Ectodermal cell (in vitro differentiated cells): ENCODE measurements around the gene SYNPO.

Experiments used
- H3K27ac ChIP-seq: 2 replicates; pipeline ENCODE4 v1.7.0; 2013; ENCODE audit warnings: mild to moderate bottlenecking, low read depth, low read length; ENCODE audit not compliant: insufficient read depth, poor library complexity, severe bottlenecking
- H3K27me3 ChIP-seq: 2 replicates; pipeline ENCODE4 v1.7.0; 2013; ENCODE audit warnings: mild to moderate bottlenecking, low read length; ENCODE audit not compliant: insufficient read depth, control insufficient read depth, poor library complexity, severe bottlenecking
- H3K36me3 ChIP-seq: one replicate; pipeline ENCODE4 v1.7.0; 2013; ENCODE audit warnings: low read length; ENCODE audit not compliant: control insufficient read depth, insufficient read depth
- H3K4me1 ChIP-seq: one replicate; pipeline ENCODE4 v1.7.0; 2013; ENCODE audit warnings: low read length; ENCODE audit not compliant: control insufficient read depth, insufficient read depth
- H3K4me3 ChIP-seq: 2 replicates; pipeline ENCODE4 v1.7.0; 2013; ENCODE audit warnings: low read depth, low read length, control low read depth; ENCODE audit not compliant: insufficient read depth
- H3K9me3 ChIP-seq: 2 replicates; pipeline ENCODE4 v1.7.0; 2013; ENCODE audit warnings: mild to moderate bottlenecking, low read length, moderate library complexity; ENCODE audit not compliant: control insufficient read depth
- WGBS, 2 experiments: methylation state at CpG; one replicate each; pipeline ENCODE4 v1.1.7; 2013; ENCODE audit warnings: missing lambda C conversion rate in 2 of 2; 5-methylcytosine and 5-hydroxymethylcytosine counted together

Gene SYNPO

DNA sequence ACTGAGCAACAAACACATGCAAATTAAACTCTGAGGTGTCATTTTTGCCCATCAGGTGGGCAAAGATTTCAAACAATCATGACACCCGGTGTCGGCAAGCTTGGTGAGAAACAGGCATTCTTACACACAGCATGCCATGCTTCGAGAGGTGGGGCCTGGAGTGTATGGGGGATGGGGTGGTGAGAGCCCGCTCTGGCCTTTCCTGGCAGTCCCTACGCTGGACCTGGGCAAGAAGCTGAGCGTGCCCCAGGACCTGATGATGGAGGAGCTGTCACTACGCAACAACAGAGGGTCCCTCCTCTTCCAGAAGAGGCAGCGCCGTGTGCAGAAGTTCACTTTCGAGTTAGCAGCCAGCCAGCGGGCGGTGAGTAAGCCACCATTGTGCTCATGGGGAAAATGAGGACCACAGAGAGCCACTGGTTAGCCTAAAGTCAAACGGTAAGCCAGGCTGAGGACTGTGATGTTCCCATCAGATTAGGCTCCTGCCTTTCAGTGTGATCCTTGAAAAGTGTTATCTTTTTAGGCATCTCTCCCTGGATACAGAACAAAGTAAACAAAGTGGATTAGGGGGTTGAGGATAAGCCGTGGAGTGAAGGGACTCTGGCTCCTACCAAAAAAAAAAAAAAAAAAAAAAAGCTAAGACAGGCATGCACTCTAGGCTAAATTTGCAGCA is 30.0 kb downstream of the SYNPO start:
- Histone ChIP-seq H3K36me3 (no peaks in the 10 kb centered on the region), H3K27me3 (peaks cover 31% of the 10 kb centered on the region), H3K4me1 (peaks cover 18% of the 10 kb centered on the region), H3K4me3 (no peak overlapping the region), H3K9me3 (no peaks in the 10 kb centered on the region), H3K27ac (no peak overlapping the region)
- WGBS, 2 experiments, result 57 to 63% methylated on average over 13 to 14 of the region's 14 CpGs

DNA sequence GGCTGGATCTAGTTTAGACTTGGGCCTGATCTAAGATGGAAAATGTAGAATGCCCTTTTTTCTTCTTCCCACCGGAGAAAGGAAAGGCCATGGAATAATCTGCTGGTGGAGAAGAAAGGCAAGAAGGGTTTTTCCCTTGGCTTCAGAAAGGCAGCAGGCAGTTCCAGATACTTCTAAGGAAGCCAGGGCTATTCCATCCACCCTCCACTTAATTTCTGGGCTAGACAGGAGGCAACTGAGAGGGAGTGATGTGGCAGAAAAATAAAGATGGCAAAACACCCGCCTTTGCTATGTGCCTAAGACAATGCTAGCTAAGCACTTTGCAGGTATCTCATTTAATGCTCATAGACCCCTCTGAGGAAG is 30.5 kb downstream of the SYNPO start:
- 46 to 63% methylated on average over 2 of the region's 2 CpGs for WGBS, 2 experiments
- H3K9me3 ChIP-seq, result no peaks in the 10 kb centered on the region
- no peak overlapping the region for H3K4me3 ChIP-seq
- peaks cover 18% of the 10 kb centered on the region for H3K4me1 ChIP-seq
- peaks cover 31% of the 10 kb centered on the region for H3K27me3 ChIP-seq
- H3K27ac ChIP-seq, result no peak overlapping the region
- H3K36me3 ChIP-seq, result no peaks in the 10 kb centered on the region

DNA sequence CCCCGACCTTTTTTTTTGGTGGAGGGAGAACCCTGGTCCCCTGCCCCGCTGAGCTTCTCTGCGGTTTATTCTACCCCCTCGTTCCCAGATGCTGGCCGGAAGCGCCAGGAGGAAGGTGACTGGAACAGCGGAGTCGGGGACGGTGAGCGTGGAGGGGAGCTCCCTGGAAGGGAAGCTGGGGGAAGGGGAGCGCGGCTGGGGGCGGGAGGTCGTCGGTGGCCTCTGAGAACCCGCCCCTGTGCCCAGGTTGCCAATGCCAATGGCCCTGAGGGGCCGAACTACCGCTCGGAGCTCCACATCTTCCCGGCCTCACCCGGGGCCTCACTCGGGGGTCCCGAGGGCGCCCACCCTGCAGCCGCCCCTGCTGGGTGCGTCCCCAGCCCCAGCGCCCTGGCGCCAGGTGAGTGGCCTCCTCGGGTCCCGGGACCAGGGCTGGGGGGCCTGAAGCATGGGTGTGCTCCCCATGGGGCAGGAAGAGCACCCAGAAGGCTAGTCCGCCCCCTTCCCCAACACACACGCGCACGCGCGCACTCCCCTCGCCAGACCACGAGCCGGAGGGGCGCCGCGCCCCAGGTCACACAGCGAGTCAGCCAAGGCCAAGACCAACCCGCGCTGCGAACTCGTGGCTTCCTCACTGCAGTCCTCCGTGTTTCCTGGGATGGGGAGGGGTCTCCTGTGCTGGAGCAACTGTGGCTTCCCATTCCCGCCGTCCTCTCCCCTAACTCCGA is 31.2 kb downstream of the SYNPO start:
- WGBS, 2 experiments, result 1% methylated on average over 48 to 51 of the region's 51 CpGs
- Histone ChIP-seq H3K27me3 (peaks cover 31% of the 10 kb centered on the region), H3K27ac (no peak overlapping the region), H3K4me3 (peak overlapping the region; percentile 57), H3K9me3 (no peaks in the 10 kb centered on the region), H3K36me3 (no peaks in the 10 kb centered on the region), H3K4me1 (peaks cover 18% of the 10 kb centered on the region)

DNA sequence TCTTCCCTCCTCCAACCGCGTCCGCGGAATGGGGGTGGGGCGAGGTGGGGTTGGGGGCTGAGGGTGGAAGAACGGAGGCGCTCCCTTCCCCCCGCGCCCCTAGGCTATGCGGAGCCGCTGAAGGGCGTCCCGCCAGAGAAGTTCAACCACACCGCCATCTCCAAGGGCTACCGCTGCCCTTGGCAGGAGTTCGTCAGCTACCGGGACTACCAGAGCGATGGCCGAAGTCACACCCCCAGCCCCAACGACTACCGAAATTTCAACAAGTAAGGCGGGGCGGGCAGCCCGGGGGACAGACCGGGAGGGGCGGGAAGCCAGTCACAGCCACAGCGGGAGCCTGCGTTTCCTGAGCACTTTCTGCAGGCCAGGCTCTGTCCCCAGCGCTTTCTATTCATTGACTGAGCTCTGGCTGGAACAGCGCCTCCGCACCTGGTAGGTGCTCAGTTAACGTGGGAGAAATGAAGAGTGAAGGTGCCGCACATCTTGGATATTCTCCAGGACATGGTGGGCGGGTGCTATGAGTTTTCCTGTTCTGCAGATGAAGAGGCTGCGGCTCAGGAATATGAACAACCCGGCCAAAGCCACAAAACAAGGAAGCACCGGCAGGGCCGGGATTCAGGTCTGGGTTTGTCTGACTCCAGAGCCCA is 31.9 kb downstream of the SYNPO start:
- H3K4me1 ChIP-seq, result peaks cover 18% of the 10 kb centered on the region
- no peaks in the 10 kb centered on the region for H3K9me3 ChIP-seq
- no peaks in the 10 kb centered on the region for H3K36me3 ChIP-seq
- H3K27me3 ChIP-seq, result peaks cover 31% of the 10 kb centered on the region
- 4% methylated on average over 33 to 38 of the region's 38 CpGs for WGBS, 2 experiments
- H3K27ac ChIP-seq, result no peak overlapping the region
- peak overlapping the region; percentile 57 for H3K4me3 ChIP-seq

DNA sequence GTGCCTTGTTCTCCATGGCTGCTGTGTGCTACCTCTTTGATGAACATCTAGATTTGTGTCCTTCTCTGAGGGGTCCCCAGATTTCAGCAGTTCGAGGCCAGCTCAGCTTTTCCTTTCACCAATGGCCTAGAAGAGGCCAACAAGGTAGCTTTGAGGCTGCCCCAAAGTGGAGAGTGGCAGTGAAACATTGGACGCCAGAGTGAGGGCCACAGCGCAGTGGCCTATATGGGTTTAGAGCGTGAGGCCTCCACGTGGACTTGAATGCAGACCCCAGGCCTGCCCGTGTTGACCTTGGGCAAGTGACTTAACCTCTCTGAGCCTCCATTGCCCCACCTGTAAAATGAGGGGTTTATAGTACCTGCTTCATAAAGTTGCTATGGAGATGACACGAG is 32.4 kb downstream of the SYNPO start:
- Histone ChIP-seq H3K4me3 (no peak overlapping the region), H3K4me1 (peaks cover 18% of the 10 kb centered on the region), H3K27ac (no peak overlapping the region), H3K36me3 (no peaks in the 10 kb centered on the region), H3K9me3 (no peaks in the 10 kb centered on the region), H3K27me3 (peaks cover 31% of the 10 kb centered on the region)
- WGBS, 2 experiments, result 72 to 78% methylated on average over 7 of the region's 7 CpGs

DNA sequence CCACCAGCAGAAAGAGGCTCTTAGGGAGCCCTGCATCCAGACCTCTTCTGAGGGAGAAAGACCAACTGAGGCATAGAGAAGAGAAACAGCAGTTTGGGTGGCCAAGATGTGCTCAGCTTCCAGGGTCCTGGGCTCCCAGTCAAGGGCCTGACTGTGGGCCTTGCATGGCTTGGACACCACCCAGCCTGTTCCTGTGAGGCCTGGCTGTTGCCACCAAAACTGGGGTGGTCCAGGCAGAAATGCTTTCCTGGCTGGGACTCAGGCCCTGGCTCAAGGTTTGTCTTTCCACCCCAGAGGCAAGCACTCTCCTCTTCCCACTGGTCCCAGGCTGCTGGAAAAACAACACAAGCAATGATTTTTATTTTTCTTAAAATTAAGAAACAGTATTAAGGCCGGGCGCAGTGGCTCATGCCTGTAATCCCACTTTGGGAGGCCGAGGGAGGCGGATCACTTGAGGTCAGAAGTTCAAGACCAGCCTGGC is 33.9 kb downstream of the SYNPO start:
- H3K9me3 ChIP-seq, result no peaks in the 10 kb centered on the region
- H3K4me3 ChIP-seq, result no peak overlapping the region
- H3K27ac ChIP-seq, result no peak overlapping the region
- no peaks in the 10 kb centered on the region for H3K36me3 ChIP-seq
- H3K27me3 ChIP-seq, result peaks cover 31% of the 10 kb centered on the region
- 97 to 98% methylated on average over 4 of the region's 4 CpGs for WGBS, 2 experiments
- peaks cover 18% of the 10 kb centered on the region for H3K4me1 ChIP-seq

DNA sequence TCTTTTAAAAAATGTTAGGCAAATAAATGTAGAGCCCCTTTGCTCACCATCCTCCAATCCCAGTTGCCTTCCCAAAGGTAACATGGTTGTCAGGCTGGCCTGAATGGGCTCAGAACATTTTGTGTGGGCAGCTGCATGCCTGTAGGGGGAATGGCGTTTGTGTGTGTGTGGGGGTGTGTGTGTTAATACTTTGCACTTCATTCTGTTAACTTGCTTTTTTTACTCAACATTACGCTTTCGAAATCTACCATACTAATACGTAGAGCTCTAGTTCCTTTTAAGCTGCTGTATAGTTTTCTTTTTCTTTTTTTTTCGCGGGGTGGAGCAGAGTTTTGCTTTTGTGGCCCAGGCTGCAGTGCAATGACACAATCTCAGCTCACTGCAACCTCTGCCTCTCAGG is 34.6 kb downstream of the SYNPO start:
- H3K9me3 ChIP-seq, result no peaks in the 10 kb centered on the region
- 88% methylated on average over 6 of the region's 6 CpGs for WGBS, 2 experiments
- H3K27ac ChIP-seq, result no peak overlapping the region
- peaks cover 31% of the 10 kb centered on the region for H3K27me3 ChIP-seq
- H3K4me3 ChIP-seq, result no peak overlapping the region
- peaks cover 18% of the 10 kb centered on the region for H3K4me1 ChIP-seq
- H3K36me3 ChIP-seq, result no peaks in the 10 kb centered on the region

DNA sequence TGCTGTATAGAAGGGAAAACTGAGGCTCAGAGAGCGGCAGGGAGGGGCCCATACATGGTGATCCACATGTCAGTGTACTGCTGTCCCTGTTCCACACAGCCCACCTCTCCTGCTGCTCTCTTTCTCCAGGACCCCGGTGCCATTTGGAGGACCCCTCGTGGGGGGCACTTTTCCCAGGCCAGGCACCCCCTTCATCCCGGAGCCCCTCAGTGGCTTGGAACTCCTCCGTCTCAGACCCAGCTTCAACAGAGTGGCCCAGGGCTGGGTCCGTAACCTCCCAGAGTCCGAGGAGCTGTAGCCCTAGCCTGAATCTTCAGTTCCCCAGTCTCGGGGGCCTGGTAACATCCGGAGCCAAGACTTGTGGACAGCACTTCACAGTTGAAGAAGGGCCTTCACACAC is 36.1 kb downstream of the SYNPO start:
- Histone ChIP-seq H3K9me3 (no peaks in the 10 kb centered on the region), H3K27ac (no peak overlapping the region), H3K4me1 (peaks cover 14% of the 10 kb centered on the region), H3K27me3 (peaks cover 16% of the 10 kb centered on the region), H3K4me3 (no peak overlapping the region), H3K36me3 (no peaks in the 10 kb centered on the region)
- WGBS, 2 experiments, result 93% methylated on average over 9 of the region's 9 CpGs

DNA sequence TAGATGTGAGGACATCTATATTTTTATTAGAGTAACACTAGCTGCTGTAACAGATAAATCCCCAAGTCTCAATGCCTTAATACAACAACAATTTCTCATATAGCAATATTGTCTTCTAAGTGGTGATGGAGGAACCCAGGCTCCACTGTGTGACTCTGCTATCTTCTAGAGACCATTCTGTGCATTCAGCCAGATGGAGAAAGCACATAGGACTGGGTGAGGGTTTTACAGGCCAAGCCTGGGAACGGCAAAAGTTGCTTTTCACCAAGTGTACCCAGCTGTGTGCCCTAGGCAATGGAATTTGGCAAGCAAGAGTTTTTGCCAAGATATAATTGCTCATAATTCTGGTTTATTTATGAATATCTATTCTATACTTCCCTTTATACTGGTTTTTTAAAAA is 48.7 kb downstream of the SYNPO start:
- Histone ChIP-seq H3K27ac (no peak overlapping the region), H3K27me3 (no peaks in the 10 kb centered on the region), H3K9me3 (no peaks in the 10 kb centered on the region), H3K4me3 (no peak overlapping the region), H3K36me3 (peaks cover 24% of the 10 kb centered on the region), H3K4me1 (no peaks in the 10 kb centered on the region)
- WGBS, 2 experiments, result 87 to 96% methylated on average over 1 of the region's 1 CpG

DNA sequence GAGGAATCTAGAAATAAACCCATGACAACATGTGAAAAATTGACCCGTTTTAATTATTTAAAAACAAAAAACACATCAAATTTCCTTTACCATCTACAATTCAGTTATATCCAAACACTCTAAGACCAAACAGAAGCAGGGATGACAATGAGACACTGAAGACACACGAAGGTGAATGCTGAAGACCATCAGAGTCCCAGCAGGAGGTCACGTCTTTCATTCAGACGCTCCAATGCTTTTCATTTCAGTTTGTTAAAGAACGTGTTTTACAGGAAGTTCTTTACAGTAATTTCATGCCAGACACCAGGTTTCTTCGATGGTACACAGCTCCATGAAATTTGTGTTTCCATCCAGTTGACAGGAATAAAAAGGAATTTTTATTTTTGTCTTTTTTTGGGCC is 50.3 kb downstream of the SYNPO start:
- Histone ChIP-seq H3K36me3 (peaks cover 40% of the 10 kb centered on the region), H3K4me3 (no peak overlapping the region), H3K27ac (no peak overlapping the region), H3K9me3 (no peaks in the 10 kb centered on the region), H3K27me3 (no peaks in the 10 kb centered on the region), H3K4me1 (no peaks in the 10 kb centered on the region)
- WGBS, 2 experiments, result 80 to 81% methylated on average over 6 of the region's 6 CpGs
